HG02852 (cell line): ENCODE results near the gene SLC22A17.
"Not testable (repeated sequence)": the region's sequence is repeated elsewhere in the genome, so short reads cannot be mapped to it uniquely, and the experiment has no call there.

Experiments used
- ATAC-seq: cut with Tn5 transposase; IDR thresholded peaks from one replicate; pipeline ENCODE4 v1.9.1; 2021; ENCODE audit warnings: mild to moderate bottlenecking, moderate library complexity; ENCODE audit not compliant: unreplicated experiment

SLC22A17 gene

DNA sequence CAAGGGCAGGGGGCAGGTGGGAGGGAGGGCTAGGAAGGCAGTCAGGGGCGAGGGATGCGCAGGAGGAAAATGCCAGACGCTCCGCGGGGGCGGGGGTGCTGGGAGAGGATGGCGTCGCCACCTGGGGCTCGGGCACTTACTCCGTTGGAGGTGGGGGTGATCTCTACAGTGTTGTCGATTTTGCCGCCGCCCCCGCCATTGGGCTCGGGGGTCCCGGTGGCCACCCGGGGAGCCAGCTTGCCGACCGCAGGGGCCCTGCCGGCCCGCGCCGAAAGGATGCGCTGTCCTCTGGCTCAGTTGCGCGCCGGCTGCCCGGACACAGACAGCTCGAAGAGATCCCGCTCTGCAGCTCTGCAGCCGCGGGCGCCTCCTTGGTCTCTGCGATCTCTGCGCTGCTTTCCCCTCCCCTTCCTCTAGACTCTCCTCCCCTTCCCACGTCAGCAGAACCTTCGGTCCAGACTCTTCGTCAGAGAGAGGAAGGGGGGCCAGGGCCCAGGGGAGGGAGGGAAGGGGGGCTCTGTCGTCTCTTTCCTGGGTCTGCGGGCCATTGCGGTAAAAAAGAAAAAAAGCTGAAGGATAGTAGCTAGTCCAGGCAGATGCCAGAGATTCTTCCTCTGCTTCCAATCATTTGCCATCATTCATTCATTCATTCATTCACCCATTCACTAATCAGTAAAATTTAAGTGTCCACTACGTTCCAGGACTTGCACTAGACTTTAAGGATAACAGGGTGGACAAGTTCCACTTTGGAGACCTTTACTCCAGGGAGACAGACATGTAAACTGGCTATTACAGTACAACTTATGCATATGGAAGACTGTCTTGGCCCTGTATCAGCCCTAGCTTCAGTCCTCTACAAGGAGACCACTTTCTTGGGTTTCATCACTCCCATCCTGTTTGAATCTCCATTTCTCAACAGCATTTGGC is at the start of gene SLC22A17:
TSS of gene SLC22A17 (minus strand) at position 382 of the 927 bp plus-strand sequence.
- ATAC-seq: no peak

DNA sequence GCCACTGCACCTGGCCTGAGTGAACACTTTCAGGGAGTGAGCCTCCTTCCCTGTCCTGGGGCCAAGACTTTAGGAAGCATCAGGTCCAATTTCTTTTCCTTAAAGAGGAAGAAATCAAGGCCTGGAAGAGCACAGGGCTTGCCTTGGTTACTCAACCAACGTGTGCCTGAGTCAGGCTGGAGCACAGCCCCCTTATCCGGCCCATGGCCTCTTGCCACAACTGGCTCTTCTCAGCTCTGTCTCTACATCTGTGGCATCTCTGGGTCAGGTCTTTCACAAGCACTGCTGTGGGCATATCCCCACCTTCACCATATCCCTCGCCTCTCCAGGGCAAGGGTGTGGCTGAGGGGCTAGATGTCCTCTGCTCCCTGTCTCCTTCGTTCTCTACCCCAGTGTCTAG is 48.6 kb upstream of the SLC22A17 start:
- ATAC-seq: no peak

DNA sequence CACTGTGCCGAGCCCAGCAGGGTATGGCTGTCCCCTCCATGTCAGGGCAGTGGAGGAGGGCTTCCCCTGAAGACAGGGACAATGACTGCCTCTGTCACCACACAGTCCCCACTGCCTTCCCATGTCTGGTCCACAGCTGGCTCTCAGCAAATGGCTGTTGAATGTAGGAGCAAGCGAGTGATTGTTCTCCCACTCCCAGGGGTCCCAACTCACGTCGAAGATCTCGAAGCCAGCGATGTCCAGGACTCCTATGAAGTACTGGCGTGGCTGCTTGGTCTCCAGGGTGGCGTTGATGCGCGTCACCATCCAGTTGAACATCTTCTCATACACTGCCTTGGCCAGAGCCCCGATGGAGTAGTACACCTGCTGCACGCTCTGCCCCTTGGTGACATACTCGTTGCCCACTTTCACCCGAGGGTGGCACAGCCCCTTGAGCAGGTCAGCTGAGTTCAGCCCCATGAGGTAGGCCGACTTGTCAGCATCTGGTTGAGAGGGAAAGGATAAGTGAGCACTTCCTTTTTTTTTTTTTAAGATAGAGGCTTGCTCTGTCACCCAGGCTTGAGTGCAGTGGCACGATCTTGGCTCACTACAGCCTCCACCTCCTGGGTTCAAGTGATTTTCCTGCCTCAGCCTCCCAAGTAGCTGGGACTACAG is 47.9 kb upstream of the SLC22A17 start:
- not testable (repeated sequence) for ATAC-seq

DNA sequence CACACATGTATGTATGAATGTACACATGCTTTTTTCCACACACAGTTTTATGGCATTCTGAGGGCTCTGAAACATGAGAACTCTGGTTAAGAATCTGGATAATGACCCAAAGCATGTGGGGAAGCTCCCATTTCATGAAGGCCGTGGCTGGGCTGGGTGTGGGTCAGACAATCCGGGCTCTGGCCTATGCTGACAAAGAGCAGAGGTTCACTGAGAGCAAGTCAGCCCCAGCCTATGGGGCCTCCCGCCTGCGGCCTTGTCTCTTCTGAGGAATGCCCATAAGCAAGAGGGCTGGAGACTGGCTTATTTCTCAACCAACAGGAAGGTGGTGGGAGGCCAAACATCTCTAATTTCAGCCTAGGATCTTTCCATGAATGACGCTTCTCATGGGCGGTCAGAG is 46.9 kb upstream of the SLC22A17 start:
- ATAC-seq: no peak

DNA sequence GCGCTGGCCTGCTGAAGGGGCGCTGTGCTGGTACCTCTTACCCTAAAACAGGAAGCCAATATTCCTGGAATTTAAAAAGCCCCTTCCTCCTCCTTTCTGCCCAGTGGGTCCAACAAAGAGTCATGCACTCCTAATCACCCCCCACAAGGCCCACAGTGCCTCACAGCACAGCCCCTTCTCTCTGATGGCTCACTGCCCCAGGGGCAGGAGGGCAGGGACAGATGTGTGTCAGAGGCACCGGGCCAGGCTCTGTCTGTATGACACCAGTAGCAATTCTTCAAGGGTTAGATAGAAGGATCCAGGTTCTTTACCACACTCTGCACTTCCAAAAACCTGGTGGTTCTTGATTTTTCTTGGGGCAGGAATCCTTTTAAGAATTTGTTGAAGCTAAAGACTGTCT is 46.4 kb upstream of the SLC22A17 start:
- no peak for ATAC-seq

DNA sequence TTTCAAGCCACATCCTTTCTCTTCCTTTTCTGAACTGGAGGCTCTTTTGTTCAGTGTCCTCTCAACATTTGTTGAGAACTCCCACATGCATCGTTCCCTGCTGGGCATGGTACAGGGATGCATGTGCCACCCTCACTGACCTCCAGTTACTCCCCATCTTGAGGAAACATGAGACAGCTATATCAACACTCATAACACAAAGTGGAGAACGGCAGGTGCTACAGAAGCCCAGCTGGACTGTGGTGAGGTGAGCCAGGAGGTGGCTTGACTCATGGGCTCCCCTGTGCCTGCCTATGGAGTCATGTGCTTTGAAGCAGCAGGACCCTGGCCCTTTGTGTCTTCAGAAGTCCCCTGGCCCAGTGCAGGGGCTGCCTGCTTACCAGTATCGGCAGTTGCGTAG is 45.7 kb upstream of the SLC22A17 start:
- ATAC-seq: no peak

DNA sequence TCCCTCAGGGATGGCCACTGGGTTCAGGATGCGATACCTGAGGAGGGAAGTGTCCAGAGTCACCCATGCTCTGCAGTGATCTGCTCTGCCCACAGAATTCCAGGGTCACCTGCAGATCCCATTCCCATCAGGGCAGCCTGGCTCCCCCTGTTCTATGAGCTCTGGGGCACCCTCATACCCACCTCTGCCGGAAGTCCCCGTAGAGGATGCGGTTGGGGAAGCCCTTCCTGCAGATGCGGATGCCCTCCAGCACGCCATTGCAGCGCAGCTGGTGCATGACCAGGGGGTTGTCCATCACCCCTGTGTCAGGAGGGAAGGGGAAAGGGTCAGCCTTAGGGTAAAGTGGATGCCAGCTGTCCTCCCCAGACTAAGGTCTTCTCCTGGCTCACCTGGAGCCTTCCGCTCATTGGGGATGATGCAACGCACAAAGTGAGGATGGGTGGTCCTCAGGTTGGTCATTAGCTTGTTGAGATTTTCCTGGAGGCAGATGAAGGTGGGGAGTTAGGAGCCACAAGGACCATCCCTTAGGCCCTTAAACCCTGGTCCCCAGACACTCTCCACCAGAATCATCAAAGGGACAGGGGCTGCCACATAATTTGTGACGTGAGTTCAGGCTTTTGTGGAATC is 44.2 kb upstream of the SLC22A17 start:
- no peak for ATAC-seq

DNA sequence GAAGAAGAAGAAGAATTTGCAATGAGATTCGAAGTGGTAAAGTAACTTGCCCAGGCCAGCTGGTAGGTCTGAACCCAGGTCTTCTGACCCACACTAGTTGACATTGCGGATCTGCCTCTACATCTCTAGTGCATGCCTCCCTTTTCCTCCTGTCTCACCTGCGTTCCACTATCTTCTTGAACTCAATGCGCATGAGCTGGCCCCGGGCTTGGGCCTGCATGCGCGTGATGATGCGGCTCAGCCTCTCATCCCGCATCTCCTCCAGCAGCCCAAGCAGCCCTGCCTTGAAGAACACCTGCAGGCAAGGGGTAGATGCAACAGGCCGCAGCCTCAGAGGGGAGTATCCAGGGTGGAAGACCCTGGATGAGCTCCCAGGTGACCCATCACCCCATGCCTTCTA is 43.4 kb upstream of the SLC22A17 start:
- no peak for ATAC-seq

DNA sequence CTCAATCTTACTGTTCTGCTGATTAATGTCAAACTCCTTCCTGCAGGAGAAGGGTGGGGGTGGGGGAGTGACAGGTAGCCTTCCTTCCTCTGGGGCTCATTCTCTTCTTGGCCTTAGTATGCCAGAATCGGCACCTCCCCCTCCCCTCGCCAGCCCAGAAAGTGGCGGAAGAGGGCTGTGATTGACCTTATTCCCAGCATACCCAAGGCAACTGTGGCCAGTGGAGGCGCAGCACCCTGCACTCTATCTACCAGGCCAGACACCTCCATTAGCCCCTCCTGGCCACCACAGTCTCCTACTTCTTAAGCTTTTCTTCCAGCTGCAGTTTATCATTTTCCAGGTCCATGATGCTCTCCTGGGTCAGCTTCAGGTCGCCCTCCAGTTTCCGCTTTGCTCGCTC is 39.9 kb upstream of the SLC22A17 start:
- no peak for ATAC-seq

DNA sequence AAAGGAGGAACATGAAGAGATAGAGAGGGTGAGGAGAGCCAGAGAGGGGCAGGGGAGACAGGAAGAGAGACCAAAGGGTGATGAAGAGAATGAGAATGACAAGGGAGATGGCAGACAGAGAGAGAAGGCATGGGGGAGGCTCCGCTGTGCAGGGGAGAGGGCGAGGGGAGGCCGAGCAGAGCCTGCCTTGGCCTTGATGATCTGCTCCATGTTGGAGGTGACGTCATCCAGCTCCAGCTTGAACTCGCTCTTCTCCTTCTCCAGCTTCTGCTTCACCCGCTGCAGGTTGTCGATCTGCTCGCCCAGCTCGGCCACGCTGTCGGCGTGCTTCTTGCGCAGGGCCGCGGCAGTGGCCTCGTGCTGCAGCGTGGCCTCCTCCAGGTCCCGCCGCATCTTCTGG is 37.2 kb upstream of the SLC22A17 start:
- ATAC-seq: not testable (repeated sequence)

DNA sequence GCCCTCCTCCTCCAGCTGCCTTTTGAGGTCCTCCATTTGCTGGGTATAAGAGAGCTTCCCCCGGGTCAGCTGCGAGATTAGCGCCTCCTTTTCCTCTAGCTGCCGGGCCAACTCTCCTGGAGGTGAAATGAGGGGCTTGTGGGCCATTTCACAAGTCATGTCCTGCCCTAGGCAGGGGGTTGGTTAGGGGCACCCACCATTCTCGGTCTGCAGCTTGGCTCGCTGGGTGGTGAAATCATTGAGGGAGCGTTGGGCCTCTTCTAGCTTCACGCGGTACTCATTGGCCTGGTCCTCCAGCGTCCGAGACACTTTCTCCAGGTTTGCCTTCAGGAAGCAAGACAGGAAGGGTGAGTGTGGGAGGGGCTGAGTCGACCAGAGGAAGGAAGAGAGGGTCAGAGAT is 36.7 kb upstream of the SLC22A17 start:
- ATAC-seq: no peak

DNA sequence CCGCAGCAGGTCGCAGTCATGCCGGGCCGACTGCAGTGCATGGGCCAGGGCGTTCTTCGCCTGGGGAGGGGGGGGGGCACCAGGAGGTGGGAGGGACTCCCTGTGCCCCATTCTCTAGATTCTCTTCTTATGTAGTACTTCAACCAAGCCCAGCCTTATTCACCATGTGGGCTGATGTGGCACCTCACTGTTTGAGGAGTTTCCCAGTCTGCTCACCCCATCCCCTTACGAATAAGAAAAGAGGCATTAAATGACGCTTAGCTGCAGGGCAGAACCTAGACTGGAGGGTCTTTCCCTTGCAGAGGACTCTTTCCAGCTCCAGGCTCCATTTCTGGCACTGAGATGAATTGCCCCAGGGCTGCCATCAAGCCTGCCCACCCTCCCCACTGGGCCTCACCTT is 36.3 kb upstream of the SLC22A17 start:
- ATAC-seq: no peak

DNA sequence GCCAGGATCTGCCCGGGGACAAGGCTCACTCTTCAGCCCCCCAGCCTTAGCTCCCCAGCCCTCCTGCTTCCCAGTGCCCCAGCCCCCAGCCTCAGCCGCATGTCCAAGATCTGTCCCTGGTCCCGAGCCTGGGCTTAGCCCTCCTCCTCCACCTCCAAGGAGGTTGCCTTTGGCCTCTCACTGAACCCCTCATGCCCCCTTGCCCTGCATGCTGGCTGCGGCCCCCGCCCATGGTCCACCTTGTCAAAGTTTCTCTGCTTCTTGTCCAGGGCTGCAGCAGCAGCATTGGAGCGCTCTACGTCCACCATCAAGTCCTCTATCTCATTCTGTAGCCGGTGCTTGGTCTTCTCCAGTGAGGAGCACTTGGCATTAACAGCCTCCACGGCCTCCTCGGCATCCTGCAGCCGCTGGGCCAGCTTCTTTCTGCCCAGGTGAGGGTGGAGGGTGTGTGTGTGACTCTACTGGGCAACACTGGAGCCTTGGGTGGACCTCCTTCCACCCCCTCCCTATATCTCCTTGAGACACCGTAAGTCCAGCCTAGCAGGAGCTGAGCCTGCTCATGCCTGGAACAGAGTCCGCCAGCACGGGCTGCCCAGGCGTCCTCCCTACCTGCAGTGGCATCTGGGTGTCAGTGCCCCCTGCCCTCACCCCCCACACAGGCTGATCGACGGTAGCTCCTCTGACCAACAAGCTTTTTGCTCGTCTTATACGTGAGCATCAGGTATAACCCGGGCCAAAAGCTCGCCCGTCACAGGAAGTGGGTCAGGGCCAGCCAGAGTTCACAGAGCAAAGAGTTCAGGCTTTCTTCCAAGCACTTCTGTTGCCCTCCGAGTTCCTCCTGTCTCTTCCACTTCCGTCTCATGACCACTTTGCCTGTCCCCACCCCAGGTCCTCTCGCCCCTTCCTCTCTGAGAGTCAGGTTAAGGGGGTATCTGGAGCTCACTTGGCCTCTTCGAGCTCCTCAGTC is 35.5 kb upstream of the SLC22A17 start:
- ATAC-seq: no peak

DNA sequence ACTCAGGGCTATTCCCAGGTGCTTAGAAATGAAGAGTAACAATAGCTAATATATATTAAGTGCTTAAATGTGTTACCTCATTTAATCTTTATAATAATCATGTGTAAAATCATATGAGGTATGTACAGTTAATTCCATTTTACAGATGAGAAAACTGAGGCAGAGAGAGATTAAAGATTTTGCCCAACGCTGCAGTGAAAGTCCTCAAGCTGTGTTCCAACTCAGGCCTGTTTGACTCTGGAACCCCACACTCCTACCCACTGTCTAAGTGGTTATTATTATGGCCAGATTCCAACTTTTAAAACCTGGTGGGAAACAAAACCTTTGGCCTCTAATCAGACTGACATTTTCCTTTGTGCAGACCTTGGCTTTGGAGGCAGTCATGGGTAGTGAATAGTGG is 34.3 kb upstream of the SLC22A17 start:
- ATAC-seq: no peak

DNA sequence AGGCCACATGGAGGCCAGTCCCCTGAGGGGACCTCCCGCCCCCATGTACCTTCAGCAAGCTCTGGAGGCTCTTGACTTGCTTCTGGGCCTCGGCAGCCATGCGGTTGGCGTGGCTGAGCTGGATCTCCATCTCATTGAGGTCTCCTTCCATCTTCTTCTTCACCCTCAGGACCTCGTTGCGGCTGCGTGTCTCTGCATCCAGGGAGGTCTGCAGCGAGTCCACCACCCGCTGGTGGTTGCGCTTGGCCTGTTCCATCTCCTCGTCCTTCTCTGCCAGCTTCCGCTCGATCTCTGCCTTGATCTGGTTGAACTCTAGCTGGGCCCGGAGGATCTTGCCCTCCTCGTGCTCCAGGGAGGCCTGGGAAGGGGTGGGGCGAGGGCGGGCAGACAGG is 33.6 kb upstream of the SLC22A17 start:
- ATAC-seq: not testable (repeated sequence)

DNA sequence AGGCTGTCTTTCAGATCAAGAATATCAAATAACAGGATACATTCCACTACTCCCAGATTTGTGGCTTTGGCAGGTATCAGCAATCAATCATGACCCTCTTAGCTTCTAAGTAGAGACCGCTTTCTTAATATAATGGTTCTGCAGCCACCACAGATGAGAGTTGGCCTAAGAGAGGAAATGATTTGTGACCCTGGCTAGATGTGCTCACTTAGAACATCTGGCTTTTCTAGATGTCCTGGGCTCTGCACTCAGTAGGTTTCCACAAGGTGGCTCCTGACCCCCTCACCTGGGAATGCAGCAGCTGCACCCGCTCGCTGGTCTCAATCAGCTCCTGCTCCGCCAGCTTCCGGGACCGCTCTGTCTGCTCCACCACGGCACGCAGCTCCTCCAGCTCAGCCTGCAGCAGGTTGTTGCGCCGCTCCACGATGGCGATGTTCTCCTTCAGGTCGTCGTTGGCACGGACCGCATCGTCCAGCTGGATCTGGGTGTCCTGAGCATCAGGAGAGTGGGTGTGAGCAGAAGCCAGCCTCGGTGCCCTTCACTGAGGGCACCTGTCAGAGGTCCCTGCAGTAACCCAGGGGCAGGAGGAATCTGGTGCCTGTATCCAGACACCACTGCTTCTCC is 33.1 kb upstream of the SLC22A17 start:
- no peak for ATAC-seq

DNA sequence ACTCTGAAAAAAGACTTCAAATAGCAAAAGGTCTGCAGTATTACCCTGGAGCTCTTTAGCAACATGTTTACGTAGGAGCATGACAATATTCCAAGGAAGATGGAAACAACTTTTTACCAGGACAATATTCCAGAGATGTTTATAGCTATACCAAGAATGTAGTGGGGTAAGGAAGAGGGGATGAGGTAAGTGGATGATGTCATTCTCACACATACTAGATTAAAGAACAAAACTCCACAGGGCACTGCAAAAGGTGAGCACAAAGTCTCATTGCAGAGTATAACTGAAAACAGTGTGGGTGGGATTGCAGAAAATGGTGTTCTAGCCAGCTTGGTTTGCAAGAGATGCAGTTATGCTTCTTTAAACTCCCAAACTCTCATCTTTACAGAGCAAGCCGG is 32.6 kb upstream of the SLC22A17 start:
- no peak for ATAC-seq

DNA sequence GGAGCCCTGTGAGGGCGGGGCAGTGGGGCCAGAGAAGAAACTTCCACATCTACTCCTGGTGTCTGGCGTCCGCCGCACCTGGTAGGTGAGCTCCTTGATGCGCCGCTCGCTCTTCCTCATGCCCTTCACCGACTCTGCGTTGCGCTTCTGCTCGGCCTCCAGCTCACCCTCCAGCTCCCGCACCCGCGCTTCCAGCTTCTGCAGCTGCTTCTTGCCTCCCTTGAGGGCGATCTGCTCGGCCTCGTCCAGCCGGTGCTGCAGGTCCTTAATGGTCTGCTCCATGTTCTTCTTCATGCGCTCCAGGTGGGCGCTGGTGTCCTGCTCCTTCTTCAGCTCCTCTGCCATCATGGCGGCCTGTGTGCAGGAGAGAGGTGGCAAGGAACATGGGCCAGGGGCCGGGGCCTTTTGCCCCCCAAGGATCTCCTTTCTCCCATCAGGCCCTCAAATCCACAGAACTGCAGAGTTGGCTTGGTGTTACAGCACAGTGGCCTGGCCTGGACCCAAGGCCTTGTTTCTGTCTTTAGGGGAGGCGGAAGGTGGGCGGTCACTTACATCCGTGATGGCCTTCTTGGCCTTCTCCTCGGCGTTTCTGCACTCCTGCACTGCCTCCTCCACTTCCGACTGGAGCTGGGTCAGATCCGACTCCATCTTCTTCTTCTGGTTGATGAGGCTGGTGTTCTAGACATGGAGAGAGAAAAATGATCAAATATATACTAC is 31.8 kb upstream of the SLC22A17 start:
- ATAC-seq: no peak

DNA sequence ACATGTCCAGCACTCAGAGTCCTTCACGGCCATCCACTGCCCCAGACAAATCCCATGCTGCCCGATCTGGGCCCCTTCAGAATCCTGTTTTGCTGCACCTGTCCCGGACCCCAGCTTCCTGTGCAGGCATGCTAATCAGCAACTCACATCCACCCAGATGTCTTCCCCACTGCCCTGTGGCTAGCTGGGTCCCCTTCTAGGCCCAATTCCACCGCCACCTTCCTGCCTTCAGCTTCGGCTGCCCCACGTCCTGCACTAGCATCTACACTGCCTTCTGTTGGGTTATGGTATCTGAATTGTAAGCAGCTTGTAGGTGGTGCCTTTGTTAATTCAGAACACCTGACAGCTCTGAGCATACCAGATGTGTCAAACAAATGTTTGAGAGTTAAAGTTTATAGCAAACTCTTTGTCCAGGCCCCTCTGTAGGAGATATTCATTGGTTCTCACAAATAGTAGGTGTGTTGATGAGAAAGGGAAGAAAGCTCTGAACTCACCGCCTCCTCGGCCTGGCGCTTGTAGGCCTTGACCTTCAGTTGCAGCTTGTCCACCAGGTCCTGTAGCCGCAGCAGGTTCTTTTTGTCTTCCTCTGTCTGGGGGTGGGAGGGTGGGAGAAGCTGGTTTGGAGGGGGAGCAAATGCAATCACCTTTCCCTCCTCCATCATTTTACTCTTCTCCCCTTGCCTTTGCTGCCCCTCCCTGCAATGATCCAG is 30.2 kb upstream of the SLC22A17 start:
- ATAC-seq: no peak
